GM12878 (cell line): ENCODE results near the gene MTMR10. TPM values are rescaled to one million over a fixed set of nuclear protein-coding genes. Genes with fewer than 3 reads are reported as not detected.

Experiments
- ATAC-seq: fragments of 200-7000 bp; cut with Tn5 transposase; 3 replicates; pipeline ENCODE4 v1.9.1; 2020; ENCODE audit warnings: mild to moderate bottlenecking, moderate library complexity
- BruUV-seq: library from RNA; stranded (reverse); fragments of 400-500 nt; replicated peaks from 2 replicates; lab custom pipeline; 2021; lab: Mats Ljungman, UMichigan
- CTCF ChIA-PET: fragments of 300-600 bp; sonication (Branson Sonifier 250); formaldehyde crosslinking; extraction: SDS; loops from one replicate; lab custom pipeline; 2021; ENCODE audit warnings: inconsistent platforms; lab: Yijun Ruan, JAX
- POLR2A ChIA-PET: fragments of 350-600 bp; formaldehyde crosslinking; extraction: SDS; loops from one replicate; lab custom pipeline; 2021; ENCODE audit warnings: inconsistent platforms; lab: Charles Lee
- RAD21 ChIA-PET: fragments of 300-600 bp; sonication (Branson Sonifier 250); formaldehyde crosslinking; loops from one replicate; lab custom pipeline; 2023; ENCODE audit warnings: antibody characterized with exemption; ENCODE audit not compliant: unreplicated experiment; lab: Charles Lee
- SMC1A ChIA-PET: fragments of 300-600 bp; sonication (Branson Sonifier 250); formaldehyde crosslinking; loops from one replicate; lab custom pipeline; 2023; ENCODE audit not compliant: unreplicated experiment, uncharacterized antibody; lab: Charles Lee
- DNase-seq: peaks from one replicate; pipeline ENCODE4 v3.0.0-alpha.2; 2011; ENCODE audit warnings: low read depth, low spot score
- FAIRE-seq: peaks from 3 replicates; lab custom pipeline; 2011; peaks lifted over from hg19 to GRCh38; lab: Jason Lieb, UNC
- H2AFZ ChIP-seq: 2 replicates; pipeline ENCODE4 v1.6.0; 2011; ENCODE audit warnings: low read depth, low read length, control low read depth; ENCODE audit not compliant: control insufficient read depth
- H3K27ac ChIP-seq: 2 replicates; pipeline ENCODE4 v1.5.1; 2011; ENCODE audit warnings: control low read depth; ENCODE audit not compliant: control insufficient read depth, insufficient read depth
- H3K27me3 ChIP-seq, 2 experiments: replicated peaks in 1 of 2; 2 replicates each; pipeline versions ENCODE4 v1.6.0 to v1.6.1; 2011; ENCODE audit warnings: low read length in 1 of 2; ENCODE audit not compliant: control insufficient read depth in 2 of 2, insufficient read depth in 2 of 2
- H3K36me3 ChIP-seq, 2 experiments: 2 replicates each; pipeline ENCODE4 v1.5.1; 2011; ENCODE audit warnings: low read length in 1 of 2; ENCODE audit not compliant: control insufficient read depth in 2 of 2, insufficient read depth in 2 of 2
- H3K4me1 ChIP-seq: 2 replicates; pipeline ENCODE4 v1.6.1; 2011; ENCODE audit warnings: mild to moderate bottlenecking, low read length, moderate library complexity, mixed read lengths; ENCODE audit not compliant: control insufficient read depth, insufficient read depth
- H3K4me2 ChIP-seq: 2 replicates; pipeline ENCODE4 v1.6.0; 2011; ENCODE audit warnings: control low read depth; ENCODE audit not compliant: control insufficient read depth, insufficient read depth
- H3K4me3 ChIP-seq: fragments of 200-600 bp; sonication (generic); 2 replicates; pipeline ENCODE4 v1.5.1; 2016
- H3K79me2 ChIP-seq: 2 replicates; pipeline ENCODE4 v1.6.0; 2011; ENCODE audit warnings: low read length; ENCODE audit not compliant: control insufficient read depth, insufficient read depth
- H3K9ac ChIP-seq: 2 replicates; pipeline ENCODE4 v1.8.0; 2011; ENCODE audit warnings: low read length, control low read depth, mixed read lengths; ENCODE audit not compliant: control insufficient read depth, insufficient read depth
- H3K9me3 ChIP-seq: replicated peaks from 3 replicates; pipeline ENCODE4 v1.5.1; 2011; ENCODE audit warnings: mild to moderate bottlenecking, low read length; ENCODE audit not compliant: control insufficient read depth, insufficient read depth
- H4K20me1 ChIP-seq: 2 replicates; pipeline ENCODE4 v1.6.0; 2011; ENCODE audit not compliant: control insufficient read depth, insufficient read depth
- BACH1 ChIP-seq: fragments of 450-650 bp; IDR thresholded peaks from 2 replicates; pipeline ENCODE4 v1.6.1; 2017; ENCODE audit warnings: mild to moderate bottlenecking, borderline replicate concordance
- CEBPB ChIP-seq, 2 experiments: fragments of 150-350 bp in 1 of 2; IDR thresholded peaks; 2 replicates each; pipeline ENCODE4 v1.6.1; 2012 to 2014; ENCODE audit warnings: low read depth in 2 of 2, low read length in 2 of 2, borderline replicate concordance in 1 of 2, inconsistent platforms in 1 of 2
- EGR1 ChIP-seq, 2 experiments: IDR thresholded peaks; 1 replicate in 1 of 2; 2 replicates in 1 of 2; pipeline ENCODE4 v1.6.1; 2011 to 2012; ENCODE audit warnings: low read depth in 2 of 2, low read length in 2 of 2, borderline replicate concordance in 1 of 2, mild to moderate bottlenecking in 1 of 2, moderate library complexity in 1 of 2
- ESRRA ChIP-seq: IDR thresholded peaks from 2 replicates; pipeline ENCODE4 v1.6.1; 2012; ENCODE audit warnings: mild to moderate bottlenecking, low read length, improper control_type of control experiment
- NBN ChIP-seq: fragments of 450-650 bp; IDR thresholded peaks from 2 replicates; pipeline ENCODE4 v1.6.1; 2016
- NFXL1 ChIP-seq: fragments of 450-650 bp; IDR thresholded peaks from 2 replicates; pipeline ENCODE4 v1.6.1; 2017; ENCODE audit warnings: antibody characterized with exemption, mild to moderate bottlenecking, borderline replicate concordance
- SMAD5 ChIP-seq: IDR thresholded peaks from 2 replicates; pipeline ENCODE4 v1.6.1; 2016; ENCODE audit warnings: antibody characterized with exemption, low read depth
- SMC3 ChIP-seq: IDR thresholded peaks from 2 replicates; pipeline ENCODE4 v1.6.1; 2011; ENCODE audit warnings: low read length, improper control_type of control experiment, borderline replicate concordance
- ZNF24 ChIP-seq: fragments of 450-650 bp; IDR thresholded peaks from 2 replicates; pipeline ENCODE4 v1.6.1; 2017; ENCODE audit warnings: antibody characterized with exemption, mild to moderate bottlenecking
- ZNF622 ChIP-seq: fragments of 450-650 bp; IDR thresholded peaks from 2 replicates; pipeline ENCODE4 v1.6.1; 2017; ENCODE audit warnings: mild to moderate bottlenecking, inconsistent platforms
- WGBS: methylation state at CpG from one replicate; pipeline ENCODE4 v1.1.6; 2016; ENCODE audit warnings: low lambda C conversion rate; ENCODE audit not compliant: insufficient replicate concordance, insufficient coverage; ENCODE audit errors: missing lambda C conversion rate; 5-methylcytosine and 5-hydroxymethylcytosine counted together
- in situ Hi-C: fragments of 300-500 bp; cut with MboI; formaldehyde crosslinking; loops from 9 replicates; pipeline ENCODE4 v1.14.3; 2018; ENCODE audit warnings: mixed read lengths
- intact Hi-C: fragments of 100-400 bp; cut with micrococcal nuclease; formaldehyde crosslinking; loops from one replicate; pipeline ENCODE4 v1.14.2; 2022; ENCODE audit not compliant: unreplicated experiment
- polyA plus RNA-seq, 11 experiments: library from polyadenylated mRNA; depleted of rRNA in 4 of 11; unstranded in 6 of 11; stranded (reverse) in 5 of 11; fragments of >200 nt; fragmentation: Nextera tagmentation in 4 of 11; fragmentation: Illumina TruSeq in 1 of 11; extraction: Ambion mirVana in 4 of 11; extraction: Trizol in 1 of 11; gene quantifications; 1 replicate in 1 of 11; 2 replicates in 10 of 11; pipeline versions ENCODE4 v1.2.1 to v1.2.3, GENCODE V29; 2011 to 2016; ENCODE audit warnings: inconsistent platforms in 2 of 11, missing spikeins in 2 of 11, low read depth in 1 of 11
- total RNA-seq, 4 experiments: library from RNA; depleted of rRNA in 3 of 4; stranded (reverse); fragments of >200 nt in 3 of 4; fragmentation: Illumina TruSeq in 1 of 4; extraction: Trizol in 1 of 4; gene quantifications; 2 replicates each; pipeline versions ENCODE4 v1.2.1 to v1.2.3, GENCODE V29; 2013 to 2021
- TF ChIP-seq, protein P1 (sequence below): fragments of 150-350 bp; IDR thresholded peaks from 2 replicates; pipeline ENCODE4 v1.6.1; 2014; ENCODE audit warnings: mild to moderate bottlenecking, low read depth, low read length
- TF ChIP-seq, protein P2 (sequence below): IDR thresholded peaks from 2 replicates; pipeline ENCODE4 v1.6.1; 2011; ENCODE audit warnings: low read depth, mild to moderate bottlenecking, low read length, moderate library complexity, borderline replicate concordance; ENCODE audit errors: extremely low read depth
- TF ChIP-seq, protein P3 (sequence below): IDR thresholded peaks from 2 replicates; pipeline ENCODE4 v1.6.1; 2011; ENCODE audit warnings: borderline replicate concordance, low read depth, mild to moderate bottlenecking, moderate library complexity, mixed read lengths, low read length; ENCODE audit not compliant: insufficient read depth; ENCODE audit errors: extremely low read length
- TF ChIP-seq, protein P4 (sequence below): IDR thresholded peaks from 2 replicates; pipeline ENCODE4 v1.6.1; 2012; ENCODE audit warnings: low read depth, low read length, improper control_type of control experiment
- TF ChIP-seq, protein P5 (sequence below): IDR thresholded peaks from 2 replicates; pipeline ENCODE4 v1.6.1; 2012; ENCODE audit warnings: mild to moderate bottlenecking, low read depth, low read length

Gene MTMR10
- total and polyA plus RNA-seq, 10 of the 15 experiments (the other 5 are each of a cell fraction or from before 2014, with no cell fraction given): 1.9 to 13.6 (median 8.9) TPM

DNA sequence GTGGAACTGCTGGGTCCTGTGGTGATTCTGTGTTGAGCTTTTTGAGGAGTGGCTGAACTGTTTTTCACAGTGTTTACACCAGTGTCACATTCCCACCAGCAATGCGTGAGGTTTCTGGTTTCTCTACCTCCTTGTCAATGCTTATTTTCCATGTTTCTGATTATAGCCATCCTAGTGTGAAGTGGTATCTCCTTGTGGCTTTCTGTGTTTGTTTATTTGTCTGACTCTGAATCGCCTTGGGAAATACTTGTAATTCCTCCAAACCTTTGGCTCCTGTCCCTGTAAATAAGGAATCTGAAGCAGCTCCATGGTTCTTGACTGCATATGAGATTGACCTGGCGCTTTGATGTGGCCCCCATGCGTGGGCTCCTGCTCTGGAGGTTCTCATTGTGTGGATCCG, 67.1 kb downstream of the MTMR10 start (continued):
- TF ChIP-seq SMAD5: no peak
- no peak for TF ChIP-seq ZNF24
- no peak for TF ChIP-seq ZNF622
- TF ChIP-seq, protein P1, sequence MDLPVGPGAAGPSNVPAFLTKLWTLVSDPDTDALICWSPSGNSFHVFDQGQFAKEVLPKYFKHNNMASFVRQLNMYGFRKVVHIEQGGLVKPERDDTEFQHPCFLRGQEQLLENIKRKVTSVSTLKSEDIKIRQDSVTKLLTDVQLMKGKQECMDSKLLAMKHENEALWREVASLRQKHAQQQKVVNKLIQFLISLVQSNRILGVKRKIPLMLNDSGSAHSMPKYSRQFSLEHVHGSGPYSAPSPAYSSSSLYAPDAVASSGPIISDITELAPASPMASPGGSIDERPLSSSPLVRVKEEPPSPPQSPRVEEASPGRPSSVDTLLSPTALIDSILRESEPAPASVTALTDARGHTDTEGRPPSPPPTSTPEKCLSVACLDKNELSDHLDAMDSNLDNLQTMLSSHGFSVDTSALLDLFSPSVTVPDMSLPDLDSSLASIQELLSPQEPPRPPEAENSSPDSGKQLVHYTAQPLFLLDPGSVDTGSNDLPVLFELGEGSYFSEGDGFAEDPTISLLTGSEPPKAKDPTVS: no peak
- TF ChIP-seq, protein P2, sequence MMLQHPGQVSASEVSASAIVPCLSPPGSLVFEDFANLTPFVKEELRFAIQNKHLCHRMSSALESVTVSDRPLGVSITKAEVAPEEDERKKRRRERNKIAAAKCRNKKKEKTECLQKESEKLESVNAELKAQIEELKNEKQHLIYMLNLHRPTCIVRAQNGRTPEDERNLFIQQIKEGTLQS: no peak
- TF ChIP-seq BACH1: no peak
- no peak for TF ChIP-seq NBN
- TF ChIP-seq EGR1 (IDR thresholded peaks at IDR 0.05; ENCODE audit: borderline replicate concordance in 1 of 2, low read depth in 2 of 2, low read length in 2 of 2): no peak
- TF ChIP-seq, all 136 proteins: peak for 0

DNA sequence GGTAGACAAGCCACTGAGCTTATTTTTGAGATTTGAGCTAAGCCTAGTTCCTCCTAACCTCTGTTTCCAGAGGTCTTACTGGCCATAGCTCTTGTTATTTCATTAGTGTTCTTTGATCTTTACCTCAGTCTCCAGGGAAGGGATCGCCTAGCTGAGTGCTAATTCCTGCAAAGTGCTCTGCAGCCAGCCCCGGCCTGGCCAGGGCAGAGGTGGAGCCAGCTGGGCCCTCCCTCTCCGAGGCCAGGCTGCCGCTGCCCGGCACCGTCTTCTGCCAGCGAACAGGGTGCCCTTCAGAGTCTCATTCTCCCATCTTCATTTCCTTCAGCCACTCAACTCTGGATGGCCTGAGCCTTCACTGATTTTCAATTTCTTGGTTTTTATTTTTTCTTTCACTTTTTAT, 68.0 kb downstream of the MTMR10 start:
- BruUV-seq: no TSS peak
- Histone ChIP-seq H3K4me1 (peaks cover 17% of the 10 kb centered on the region), H3K36me3 (peaks cover 14 to 26% of the 10 kb centered on the region in 2 experiments), H3K9ac (no peak overlapping the region), H2AFZ (no peak overlapping the region), H4K20me1 (no peaks in the 10 kb centered on the region; the same call in 1 of the 2 replicates), H3K4me3 (no peak overlapping the region), H3K79me2 (no peaks in the 10 kb centered on the region), H3K9me3 (no peaks in the 10 kb centered on the region), H3K27me3 (no peaks in the 10 kb centered on the region), H3K4me2 (no peak overlapping the region), H3K27ac (no peak overlapping the region)
- ChIA-PET RAD21 (interaction anchor here (0.9 kb wide), 1 partner anchor 206 kb away, joined by 3 read pairs; no protein-coding TSS in a partner anchor), CTCF (no interaction called here), POLR2A (no interaction called here), SMC1A (interaction anchor here (1.7 kb wide), 1 partner anchor 28 kb away, joined by 4 read pairs; no protein-coding TSS in a partner anchor)
- DNase-seq (no peak), FAIRE-seq (no peak), ATAC-seq (no peak)
- WGBS: 92% methylated on average over 7 of the region's 7 CpGs
- in situ Hi-C loops: no loop called here
- intact Hi-C loops: loop anchor here (5.0 kb wide), 1 partner anchor 49 kb away; no protein-coding TSS in a partner anchor
- TF ChIP-seq, protein P3, sequence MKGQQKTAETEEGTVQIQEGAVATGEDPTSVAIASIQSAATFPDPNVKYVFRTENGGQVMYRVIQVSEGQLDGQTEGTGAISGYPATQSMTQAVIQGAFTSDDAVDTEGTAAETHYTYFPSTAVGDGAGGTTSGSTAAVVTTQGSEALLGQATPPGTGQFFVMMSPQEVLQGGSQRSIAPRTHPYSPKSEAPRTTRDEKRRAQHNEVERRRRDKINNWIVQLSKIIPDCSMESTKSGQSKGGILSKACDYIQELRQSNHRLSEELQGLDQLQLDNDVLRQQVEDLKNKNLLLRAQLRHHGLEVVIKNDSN: no peak
- TF ChIP-seq ESRRA (no peak), CEBPB (IDR thresholded peaks at IDR 0.05; ENCODE audit: borderline replicate concordance in 1 of 2, low read depth in 2 of 2, low read length in 2 of 2) (no peak), SMC3 (no peak), NFXL1 (no peak)
- TF ChIP-seq, protein P4, sequence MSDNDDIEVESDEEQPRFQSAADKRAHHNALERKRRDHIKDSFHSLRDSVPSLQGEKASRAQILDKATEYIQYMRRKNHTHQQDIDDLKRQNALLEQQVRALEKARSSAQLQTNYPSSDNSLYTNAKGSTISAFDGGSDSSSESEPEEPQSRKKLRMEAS: no peak
- TF ChIP-seq, protein P5, sequence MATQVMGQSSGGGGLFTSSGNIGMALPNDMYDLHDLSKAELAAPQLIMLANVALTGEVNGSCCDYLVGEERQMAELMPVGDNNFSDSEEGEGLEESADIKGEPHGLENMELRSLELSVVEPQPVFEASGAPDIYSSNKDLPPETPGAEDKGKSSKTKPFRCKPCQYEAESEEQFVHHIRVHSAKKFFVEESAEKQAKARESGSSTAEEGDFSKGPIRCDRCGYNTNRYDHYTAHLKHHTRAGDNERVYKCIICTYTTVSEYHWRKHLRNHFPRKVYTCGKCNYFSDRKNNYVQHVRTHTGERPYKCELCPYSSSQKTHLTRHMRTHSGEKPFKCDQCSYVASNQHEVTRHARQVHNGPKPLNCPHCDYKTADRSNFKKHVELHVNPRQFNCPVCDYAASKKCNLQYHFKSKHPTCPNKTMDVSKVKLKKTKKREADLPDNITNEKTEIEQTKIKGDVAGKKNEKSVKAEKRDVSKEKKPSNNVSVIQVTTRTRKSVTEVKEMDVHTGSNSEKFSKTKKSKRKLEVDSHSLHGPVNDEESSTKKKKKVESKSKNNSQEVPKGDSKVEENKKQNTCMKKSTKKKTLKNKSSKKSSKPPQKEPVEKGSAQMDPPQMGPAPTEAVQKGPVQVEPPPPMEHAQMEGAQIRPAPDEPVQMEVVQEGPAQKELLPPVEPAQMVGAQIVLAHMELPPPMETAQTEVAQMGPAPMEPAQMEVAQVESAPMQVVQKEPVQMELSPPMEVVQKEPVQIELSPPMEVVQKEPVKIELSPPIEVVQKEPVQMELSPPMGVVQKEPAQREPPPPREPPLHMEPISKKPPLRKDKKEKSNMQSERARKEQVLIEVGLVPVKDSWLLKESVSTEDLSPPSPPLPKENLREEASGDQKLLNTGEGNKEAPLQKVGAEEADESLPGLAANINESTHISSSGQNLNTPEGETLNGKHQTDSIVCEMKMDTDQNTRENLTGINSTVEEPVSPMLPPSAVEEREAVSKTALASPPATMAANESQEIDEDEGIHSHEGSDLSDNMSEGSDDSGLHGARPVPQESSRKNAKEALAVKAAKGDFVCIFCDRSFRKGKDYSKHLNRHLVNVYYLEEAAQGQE: no peak
